Hepatocyte (in vitro differentiated cells): ENCODE data around the gene ZBTB16. TPM values are rescaled to one million over a fixed set of nuclear protein-coding genes. Genes with fewer than 3 reads are reported as not detected.

ENCODE experiments used
- DNase-seq: peaks from one replicate; pipeline ENCODE4 v3.0.0-alpha.2; 2016; ENCODE audit warnings: low spot score
- H2AFZ ChIP-seq: fragments of 200-600 bp; sonication (generic); 2 replicates; pipeline ENCODE4 v1.6.0; 2016; ENCODE audit warnings: antibody characterized with exemption, mild to moderate bottlenecking
- H3K27ac ChIP-seq: fragments of 200-600 bp; sonication (generic); 2 replicates; pipeline ENCODE4 v1.5.1; 2016; ENCODE audit warnings: mild to moderate bottlenecking
- H3K27me3 ChIP-seq: fragments of 200-600 bp; sonication (generic); 2 replicates; pipeline ENCODE4 v1.6.1; 2016
- H3K36me3 ChIP-seq: fragments of 200-600 bp; sonication (generic); replicated peaks from 2 replicates; pipeline ENCODE4 v1.5.1; 2016; ENCODE audit warnings: low read depth; ENCODE audit not compliant: insufficient read depth
- H3K4me1 ChIP-seq: fragments of 200-600 bp; sonication (generic); 2 replicates; pipeline ENCODE4 v1.5.1; 2016; ENCODE audit warnings: mild to moderate bottlenecking, moderate library complexity; ENCODE audit not compliant: insufficient read depth
- H3K4me2 ChIP-seq: fragments of 200-600 bp; sonication (generic); 2 replicates; pipeline ENCODE4 v1.6.0; 2016
- H3K4me3 ChIP-seq: fragments of 200-600 bp; sonication (generic); 2 replicates; pipeline ENCODE4 v1.5.1; 2016; ENCODE audit warnings: mild to moderate bottlenecking
- H3K79me2 ChIP-seq: fragments of 200-600 bp; sonication (generic); 2 replicates; pipeline ENCODE4 v1.6.0; 2017; ENCODE audit warnings: mild to moderate bottlenecking
- H3K9me2 ChIP-seq: fragments of 200-600 bp; sonication (generic); replicated peaks from 2 replicates; pipeline ENCODE4 v1.6.0; 2017; ENCODE audit warnings: mild to moderate bottlenecking; ENCODE audit not compliant: insufficient read depth
- H3K9me3 ChIP-seq: fragments of 200-600 bp; sonication (generic); 2 replicates; pipeline ENCODE4 v1.5.1; 2016; ENCODE audit warnings: low read depth, mild to moderate bottlenecking
- H4K20me1 ChIP-seq: fragments of 200-600 bp; sonication (generic); 2 replicates; pipeline ENCODE4 v1.6.0; 2016; ENCODE audit warnings: mild to moderate bottlenecking; ENCODE audit not compliant: insufficient read depth, poor library complexity, severe bottlenecking
- EZH2 ChIP-seq: fragments of 200-600 bp; sonication (generic); IDR thresholded peaks from 2 replicates; pipeline ENCODE4 v1.6.1; 2016; ENCODE audit warnings: antibody characterized with exemption, mild to moderate bottlenecking, borderline replicate concordance
- EZH2phosphoT487 ChIP-seq: fragments of 200-600 bp; sonication (generic); IDR thresholded peaks from one replicate; pipeline ENCODE4 v1.6.1; 2018; ENCODE audit warnings: antibody characterized with exemption, mild to moderate bottlenecking, low read depth, moderate library complexity; ENCODE audit not compliant: unreplicated experiment, severe bottlenecking
- WGBS: methylation state at CpG from one replicate; pipeline ENCODE4 v1.1.6; 2016; ENCODE audit warnings: low lambda C conversion rate; ENCODE audit errors: missing lambda C conversion rate; 5-methylcytosine and 5-hydroxymethylcytosine counted together
- polyA plus RNA-seq: library from polyadenylated mRNA; unstranded; fragments of >200 nt; fragmentation: Nextera tagmentation; extraction: Ambion mirVana; gene quantifications from 2 replicates; pipeline ENCODE4 v1.2.1, GENCODE V29; 2016
- total RNA-seq: library from RNA; depleted of rRNA; stranded (reverse); fragments of >200 nt; gene quantifications from 2 replicates; pipeline ENCODE4 v1.2.3, GENCODE V29; 2014
- TF ChIP-seq, protein P1 (sequence below): fragments of 200-600 bp; sonication (generic); IDR thresholded peaks from 2 replicates; pipeline ENCODE4 v1.5.1; 2016; ENCODE audit warnings: antibody characterized with exemption, mild to moderate bottlenecking; ENCODE audit not compliant: poor library complexity

Gene ZBTB16
- total and polyA plus RNA-seq, 2 experiments from 2014 or later: 30.1 to 52.3 TPM

- H3K4me1 ChIP-seq: peaks cover 26% of the 10 kb centered on the region
- H3K27ac ChIP-seq: no peak overlapping the region
- H3K9me2 ChIP-seq: no peaks in the 10 kb centered on the region
- DNase-seq: no peak
- H3K36me3 ChIP-seq: no peaks in the 10 kb centered on the region
- no peak for TF ChIP-seq EZH2
- TF ChIP-seq EZH2phosphoT487: no peak
- TF ChIP-seq, protein P1, sequence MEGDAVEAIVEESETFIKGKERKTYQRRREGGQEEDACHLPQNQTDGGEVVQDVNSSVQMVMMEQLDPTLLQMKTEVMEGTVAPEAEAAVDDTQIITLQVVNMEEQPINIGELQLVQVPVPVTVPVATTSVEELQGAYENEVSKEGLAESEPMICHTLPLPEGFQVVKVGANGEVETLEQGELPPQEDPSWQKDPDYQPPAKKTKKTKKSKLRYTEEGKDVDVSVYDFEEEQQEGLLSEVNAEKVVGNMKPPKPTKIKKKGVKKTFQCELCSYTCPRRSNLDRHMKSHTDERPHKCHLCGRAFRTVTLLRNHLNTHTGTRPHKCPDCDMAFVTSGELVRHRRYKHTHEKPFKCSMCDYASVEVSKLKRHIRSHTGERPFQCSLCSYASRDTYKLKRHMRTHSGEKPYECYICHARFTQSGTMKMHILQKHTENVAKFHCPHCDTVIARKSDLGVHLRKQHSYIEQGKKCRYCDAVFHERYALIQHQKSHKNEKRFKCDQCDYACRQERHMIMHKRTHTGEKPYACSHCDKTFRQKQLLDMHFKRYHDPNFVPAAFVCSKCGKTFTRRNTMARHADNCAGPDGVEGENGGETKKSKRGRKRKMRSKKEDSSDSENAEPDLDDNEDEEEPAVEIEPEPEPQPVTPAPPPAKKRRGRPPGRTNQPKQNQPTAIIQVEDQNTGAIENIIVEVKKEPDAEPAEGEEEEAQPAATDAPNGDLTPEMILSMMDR: no peak
- H4K20me1 ChIP-seq: no peaks in the 10 kb centered on the region
- H3K4me3 ChIP-seq: no peak overlapping the region
- no peak overlapping the region for H3K4me2 ChIP-seq
- H3K27me3 ChIP-seq: no peaks in the 10 kb centered on the region
- WGBS: 83% methylated on average over 10 of the region's 10 CpGs
- H3K9me3 ChIP-seq: no peaks in the 10 kb centered on the region
- H2AFZ ChIP-seq: no peak overlapping the region
- H3K79me2 ChIP-seq: peaks cover 12% of the 10 kb centered on the region
Measured at GRCh38 chr11:114193730-114194679, 134.5 kb downstream of the ZBTB16 start.

GRCh38 chr11:114194702-114195101 is 135.2 kb downstream of the ZBTB16 start:
- Histone ChIP-seq H2AFZ (no peak overlapping the region), H3K4me3 (no peak overlapping the region), H3K27ac (no peak overlapping the region), H3K36me3 (no peaks in the 10 kb centered on the region), H3K9me3 (no peaks in the 10 kb centered on the region), H3K4me1 (peaks cover 28% of the 10 kb centered on the region), H3K4me2 (no peak overlapping the region), H3K79me2 (peaks cover 17% of the 10 kb centered on the region), H4K20me1 (no peaks in the 10 kb centered on the region), H3K27me3 (no peaks in the 10 kb centered on the region), H3K9me2 (no peaks in the 10 kb centered on the region)
- WGBS: 71% methylated on average over 4 of the region's 4 CpGs
- DNase-seq: no peak
- TF ChIP-seq, protein P1: peak; percentile 2
- no peak for TF ChIP-seq EZH2phosphoT487

GRCh38 chr11:114195151-114195550 is 135.6 kb downstream of the ZBTB16 start:
- H3K4me1 ChIP-seq: peaks cover 28% of the 10 kb centered on the region
- peaks cover 17% of the 10 kb centered on the region for H3K79me2 ChIP-seq
- H4K20me1 ChIP-seq: no peaks in the 10 kb centered on the region
- no peak overlapping the region for H3K4me2 ChIP-seq
- H3K27ac ChIP-seq: no peak overlapping the region
- no peak overlapping the region for H3K4me3 ChIP-seq
- H3K9me2 ChIP-seq: no peaks in the 10 kb centered on the region
- no peak overlapping the region for H2AFZ ChIP-seq
- H3K9me3 ChIP-seq: no peaks in the 10 kb centered on the region
- DNase-seq: no peak
- TF ChIP-seq EZH2: no peak
- TF ChIP-seq, protein P1: no peak
- no peak for TF ChIP-seq EZH2phosphoT487
- no peaks in the 10 kb centered on the region for H3K27me3 ChIP-seq
- 68% methylated on average over 4 of the region's 4 CpGs for WGBS
- H3K36me3 ChIP-seq: no peaks in the 10 kb centered on the region
